ENCODE measurements around the gene KRTAP5-1. TPM values are rescaled to one million over a fixed set of nuclear protein-coding genes. Genes with fewer than 3 reads are reported as not detected.
"Not testable (repeated sequence)": the region's sequence is repeated elsewhere in the genome, so short reads cannot be mapped to it uniquely, and the experiment has no call there.

The KRTAP5-1 gene
- polyA plus RNA-seq, 1 donor (not counting 4 experiments of a cell fraction or from before 2014, with no cell fraction given) = not detected

DNA sequence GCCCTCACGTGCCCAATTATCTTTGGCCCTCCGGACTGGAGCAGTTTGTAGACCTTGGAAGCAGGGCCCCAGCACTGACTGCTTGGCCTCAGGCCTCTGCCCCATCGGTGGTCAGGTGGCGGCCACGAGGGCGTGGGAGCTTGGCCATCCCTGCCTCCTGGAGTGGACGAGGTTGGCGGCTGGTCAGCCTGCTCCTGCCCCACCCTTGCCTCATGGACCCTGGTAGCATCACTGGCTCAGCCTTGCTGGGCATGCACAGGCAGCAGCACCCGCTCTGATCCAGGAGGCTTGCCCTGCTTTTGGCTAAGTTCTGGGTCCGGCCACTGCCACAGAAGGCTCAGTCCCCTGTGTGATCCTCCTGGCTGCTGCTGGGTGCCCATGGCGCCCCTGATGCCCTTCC is 19.1 kb upstream of the KRTAP5-1 start:
- no peak overlapping the region for H3K27ac ChIP-seq (ENCODE audit: control insufficient read depth, insufficient read depth, low read length)
- peaks cover 21% of the 10 kb centered on the region for H3K27me3 ChIP-seq (ENCODE audit: control insufficient read depth, extremely low read depth, insufficient read depth, low read length)
- no peaks in the 10 kb centered on the region for H4K20me1 ChIP-seq (ENCODE audit: control insufficient read depth, extremely low read depth, insufficient read depth, low read length)
- no peak overlapping the region for H3K4me3 ChIP-seq (ENCODE audit: control insufficient read depth in 2 of 3, extremely low read depth in 1 of 3, insufficient read depth in 2 of 3, low read depth in 1 of 3, low read length in 3 of 3)
- TF ChIP-seq, protein P1, sequence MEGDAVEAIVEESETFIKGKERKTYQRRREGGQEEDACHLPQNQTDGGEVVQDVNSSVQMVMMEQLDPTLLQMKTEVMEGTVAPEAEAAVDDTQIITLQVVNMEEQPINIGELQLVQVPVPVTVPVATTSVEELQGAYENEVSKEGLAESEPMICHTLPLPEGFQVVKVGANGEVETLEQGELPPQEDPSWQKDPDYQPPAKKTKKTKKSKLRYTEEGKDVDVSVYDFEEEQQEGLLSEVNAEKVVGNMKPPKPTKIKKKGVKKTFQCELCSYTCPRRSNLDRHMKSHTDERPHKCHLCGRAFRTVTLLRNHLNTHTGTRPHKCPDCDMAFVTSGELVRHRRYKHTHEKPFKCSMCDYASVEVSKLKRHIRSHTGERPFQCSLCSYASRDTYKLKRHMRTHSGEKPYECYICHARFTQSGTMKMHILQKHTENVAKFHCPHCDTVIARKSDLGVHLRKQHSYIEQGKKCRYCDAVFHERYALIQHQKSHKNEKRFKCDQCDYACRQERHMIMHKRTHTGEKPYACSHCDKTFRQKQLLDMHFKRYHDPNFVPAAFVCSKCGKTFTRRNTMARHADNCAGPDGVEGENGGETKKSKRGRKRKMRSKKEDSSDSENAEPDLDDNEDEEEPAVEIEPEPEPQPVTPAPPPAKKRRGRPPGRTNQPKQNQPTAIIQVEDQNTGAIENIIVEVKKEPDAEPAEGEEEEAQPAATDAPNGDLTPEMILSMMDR (optimal IDR thresholded peaks at IDR 0.05 in 1 of 3, IDR thresholded peaks at IDR 0.05 in 1 of 3, conservative IDR thresholded peaks at IDR 0.05 in 1 of 3; ENCODE audit: extremely low read depth in 1 of 3, insufficient read depth in 2 of 3, low read length in 3 of 3) = no peak
- TF ChIP-seq EZH2 (IDR thresholded peaks at IDR 0.05; ENCODE audit: low read length) = no peak
- H3K9me1 ChIP-seq (ENCODE audit: control insufficient read depth, extremely low read depth, insufficient read depth, low read length) = no peaks in the 10 kb centered on the region
- no peak for DNase-seq (ENCODE audit: low read depth, low spot score)
- no peak for FAIRE-seq
- H2AFZ ChIP-seq (ENCODE audit: control insufficient read depth, low read length) = no peak overlapping the region
- H3K79me2 ChIP-seq (ENCODE audit: control insufficient read depth, insufficient read depth, low read length) = no peaks in the 10 kb centered on the region
- H3K4me2 ChIP-seq (ENCODE audit: control insufficient read depth, extremely low read depth, insufficient read depth, low read depth, low read length) = no peak overlapping the region
- no peaks in the 10 kb centered on the region for H3K9me3 ChIP-seq (ENCODE audit: control insufficient read depth, low read depth, low read length)
- no peaks in the 10 kb centered on the region for H3K4me1 ChIP-seq (ENCODE audit: control insufficient read depth, extremely low read depth, insufficient read depth, low read length)
- dilution Hi-C loops (cut with MboI; ENCODE audit: extremely low pct_ligation_motif_present, low sequenced_read_pairs) = no loop called here
- no peak overlapping the region for H3K9ac ChIP-seq (ENCODE audit: control insufficient read depth, extremely low read depth, insufficient read depth, low read length)
- no peaks in the 10 kb centered on the region for H3K36me3 ChIP-seq (ENCODE audit: control insufficient read depth in 2 of 2, extremely low read depth in 1 of 2, insufficient read depth in 2 of 2, low read length in 2 of 2)

DNA sequence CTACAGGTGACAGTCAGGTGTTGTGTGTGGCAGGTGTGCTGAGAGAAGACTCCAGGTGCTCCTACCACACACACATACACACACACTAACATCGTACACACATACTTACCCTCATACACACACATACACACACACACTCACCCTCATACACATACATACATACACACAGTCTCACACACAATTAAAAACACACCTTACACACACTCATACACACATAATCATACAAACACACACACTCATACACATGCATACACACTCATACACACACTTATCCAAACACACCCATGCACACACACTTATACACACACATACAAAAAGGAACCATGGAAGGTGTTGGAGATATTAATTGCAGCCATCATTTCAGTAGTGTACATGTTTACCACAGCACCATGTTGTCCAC is 18.5 kb upstream of the KRTAP5-1 start:
- H3K27me3 ChIP-seq (ENCODE audit: control insufficient read depth, extremely low read depth, insufficient read depth, low read length) = peaks cover 19% of the 10 kb centered on the region
- H3K9ac ChIP-seq (ENCODE audit: control insufficient read depth, extremely low read depth, insufficient read depth, low read length) = no peak overlapping the region
- FAIRE-seq (no peak), DNase-seq (ENCODE audit: low read depth, low spot score) (no peak)
- H3K4me2 ChIP-seq (ENCODE audit: control insufficient read depth, extremely low read depth, insufficient read depth, low read depth, low read length) = no peak overlapping the region
- no peak for TF ChIP-seq EZH2 (IDR thresholded peaks at IDR 0.05; ENCODE audit: low read length)
- TF ChIP-seq, protein P1 (optimal IDR thresholded peaks at IDR 0.05 in 1 of 3, IDR thresholded peaks at IDR 0.05 in 1 of 3, conservative IDR thresholded peaks at IDR 0.05 in 1 of 3; ENCODE audit: extremely low read depth in 1 of 3, insufficient read depth in 2 of 3, low read length in 3 of 3) = no peak
- H3K9me3 ChIP-seq (ENCODE audit: control insufficient read depth, low read depth, low read length) = no peaks in the 10 kb centered on the region
- no peaks in the 10 kb centered on the region for H3K4me1 ChIP-seq (ENCODE audit: control insufficient read depth, extremely low read depth, insufficient read depth, low read length)
- H3K27ac ChIP-seq (ENCODE audit: control insufficient read depth, insufficient read depth, low read length) = no peak overlapping the region
- H2AFZ ChIP-seq (ENCODE audit: control insufficient read depth, low read length) = no peak overlapping the region
- no peaks in the 10 kb centered on the region for H4K20me1 ChIP-seq (ENCODE audit: control insufficient read depth, extremely low read depth, insufficient read depth, low read length)
- H3K36me3 ChIP-seq (ENCODE audit: control insufficient read depth in 2 of 2, extremely low read depth in 1 of 2, insufficient read depth in 2 of 2, low read length in 2 of 2) = no peaks in the 10 kb centered on the region
- H3K9me1 ChIP-seq (ENCODE audit: control insufficient read depth, extremely low read depth, insufficient read depth, low read length) = no peaks in the 10 kb centered on the region
- dilution Hi-C loops (cut with MboI; ENCODE audit: extremely low pct_ligation_motif_present, low sequenced_read_pairs) = no loop called here
- no peaks in the 10 kb centered on the region for H3K79me2 ChIP-seq (ENCODE audit: control insufficient read depth, insufficient read depth, low read length)
- H3K4me3 ChIP-seq (ENCODE audit: control insufficient read depth in 2 of 3, extremely low read depth in 1 of 3, insufficient read depth in 2 of 3, low read depth in 1 of 3, low read length in 3 of 3) = no peak overlapping the region

DNA sequence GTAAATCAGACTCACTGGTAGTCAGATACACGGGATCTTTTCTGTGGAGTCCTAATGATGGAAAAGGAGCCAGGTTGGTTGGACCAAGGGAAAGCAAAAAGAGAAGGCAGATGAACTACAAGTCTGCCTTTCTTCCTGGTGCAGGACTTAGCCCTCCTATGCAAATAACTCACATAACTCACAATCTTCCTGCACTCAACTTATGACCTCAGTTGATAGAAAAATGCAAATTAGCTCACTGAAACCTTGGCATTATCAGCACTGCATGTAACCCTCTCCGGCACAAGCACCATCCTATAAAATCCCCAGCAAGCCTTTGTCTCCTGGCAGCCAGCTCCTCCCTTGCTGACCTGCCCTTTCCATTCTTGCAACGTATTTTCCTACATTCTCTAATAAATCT is 16.6 kb upstream of the KRTAP5-1 start:
- H3K27me3 ChIP-seq (ENCODE audit: control insufficient read depth, extremely low read depth, insufficient read depth, low read length); H3K4me1 ChIP-seq (ENCODE audit: control insufficient read depth, extremely low read depth, insufficient read depth, low read length); H3K36me3 ChIP-seq (ENCODE audit: control insufficient read depth in 2 of 2, extremely low read depth in 1 of 2, insufficient read depth in 2 of 2, low read length in 2 of 2); FAIRE-seq; H3K27ac ChIP-seq (ENCODE audit: control insufficient read depth, insufficient read depth, low read length); H3K4me3 ChIP-seq (ENCODE audit: control insufficient read depth in 2 of 3, extremely low read depth in 1 of 3, insufficient read depth in 2 of 3, low read depth in 1 of 3, low read length in 3 of 3); dilution Hi-C loops (cut with MboI; ENCODE audit: extremely low pct_ligation_motif_present, low sequenced_read_pairs); H3K9me1 ChIP-seq (ENCODE audit: control insufficient read depth, extremely low read depth, insufficient read depth, low read length); H4K20me1 ChIP-seq (ENCODE audit: control insufficient read depth, extremely low read depth, insufficient read depth, low read length); H3K9me3 ChIP-seq (ENCODE audit: control insufficient read depth, low read depth, low read length); H2AFZ ChIP-seq (ENCODE audit: control insufficient read depth, low read length); H3K9ac ChIP-seq (ENCODE audit: control insufficient read depth, extremely low read depth, insufficient read depth, low read length); H3K4me2 ChIP-seq (ENCODE audit: control insufficient read depth, extremely low read depth, insufficient read depth, low read depth, low read length); H3K79me2 ChIP-seq (ENCODE audit: control insufficient read depth, insufficient read depth, low read length); DNase-seq (ENCODE audit: low read depth, low spot score): not testable (repeated sequence)
